NCI-H510A (cell line): Measurements from ENCODE around the gene EEF1A1.
A peak's percentile ranks its signal among the peaks of the same experiment; 100 is the strongest.
"Not testable (repeated sequence)": the region's sequence is repeated elsewhere in the genome, so short reads cannot be mapped to it uniquely, and the experiment has no call there.

Experiments
- DNase-seq: peaks from one replicate; lab custom pipeline; 2025; lab: John Stamatoyannopoulos, UW

The EEF1A1 gene

DNA sequence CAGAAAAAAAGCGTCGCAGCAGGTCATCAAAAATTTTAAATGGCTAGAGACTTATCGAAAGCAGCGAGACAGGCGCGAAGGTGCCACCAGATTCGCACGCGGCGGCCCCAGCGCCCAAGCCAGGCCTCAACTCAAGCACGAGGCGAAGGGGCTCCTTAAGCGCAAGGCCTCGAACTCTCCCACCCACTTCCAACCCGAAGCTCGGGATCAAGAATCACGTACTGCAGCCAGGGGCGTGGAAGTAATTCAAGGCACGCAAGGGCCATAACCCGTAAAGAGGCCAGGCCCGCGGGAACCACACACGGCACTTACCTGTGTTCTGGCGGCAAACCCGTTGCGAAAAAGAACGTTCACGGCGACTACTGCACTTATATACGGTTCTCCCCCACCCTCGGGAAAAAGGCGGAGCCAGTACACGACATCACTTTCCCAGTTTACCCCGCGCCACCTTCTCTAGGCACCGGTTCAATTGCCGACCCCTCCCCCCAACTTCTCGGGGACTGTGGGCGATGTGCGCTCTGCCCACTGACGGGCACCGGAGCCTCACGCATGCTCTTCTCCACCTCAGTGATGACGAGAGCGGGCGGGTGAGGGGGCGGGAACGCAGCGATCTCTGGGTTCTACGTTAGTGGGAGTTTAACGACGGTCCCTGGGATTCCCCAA, at the start of gene EEF1A1:
Gene EEF1A1 (minus strand): TSS at position 345 of the 663 bp plus-strand sequence. CDS start 1,006 bp downstream, outside the sequence.
- DNase-seq = peak; percentile 91

DNA sequence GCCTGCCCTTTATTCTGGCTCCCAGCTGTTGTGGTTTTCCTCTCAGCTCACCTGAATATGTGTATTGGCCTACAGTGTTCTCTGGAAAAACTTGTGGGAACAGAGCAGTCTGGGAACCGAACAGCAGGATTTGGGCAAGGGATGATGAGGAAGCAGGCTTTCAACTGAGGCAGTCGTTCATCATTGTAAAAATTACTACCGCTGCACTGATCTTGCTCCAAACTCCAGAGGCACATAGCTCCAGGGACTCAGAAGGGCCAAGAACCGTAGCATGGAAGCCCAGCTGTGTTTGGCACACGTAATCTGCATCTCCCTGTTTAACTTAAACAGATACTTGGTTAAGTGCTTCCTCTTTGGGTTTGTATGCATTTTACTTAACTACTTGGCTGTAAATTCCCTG, 48.3 kb upstream of the EEF1A1 start:
- DNase-seq = no peak

DNA sequence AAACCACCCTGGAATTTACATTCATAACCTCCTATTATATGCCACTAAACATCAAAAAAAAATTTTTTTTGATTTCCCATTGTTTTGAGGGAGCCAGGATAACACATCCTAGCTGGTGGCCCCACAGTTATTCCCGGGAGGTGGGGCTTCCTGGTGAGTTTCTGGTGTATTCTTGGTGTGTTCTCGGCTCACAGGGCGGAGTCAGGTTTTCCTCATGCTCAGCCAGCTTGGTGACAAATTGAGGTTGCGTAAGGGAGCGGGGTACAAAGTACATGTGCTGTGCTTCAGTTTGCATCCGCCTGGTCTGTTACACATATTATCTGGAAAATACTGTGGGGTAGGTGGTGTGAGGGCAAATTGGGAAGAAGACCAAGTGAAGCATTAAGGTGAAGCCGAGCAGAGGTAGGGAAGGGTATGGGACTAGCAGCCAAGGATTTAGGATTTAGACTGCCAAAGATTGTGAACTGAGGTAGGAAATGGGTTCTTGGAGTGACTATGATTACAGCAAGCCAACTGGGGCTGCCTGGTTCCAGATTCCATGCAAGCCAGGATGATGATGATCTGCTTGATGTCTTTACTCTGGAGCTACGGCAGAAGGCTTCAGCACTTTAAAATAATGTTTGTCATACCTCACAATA, 46.2 kb upstream of the EEF1A1 start:
- DNase-seq = no peak

DNA sequence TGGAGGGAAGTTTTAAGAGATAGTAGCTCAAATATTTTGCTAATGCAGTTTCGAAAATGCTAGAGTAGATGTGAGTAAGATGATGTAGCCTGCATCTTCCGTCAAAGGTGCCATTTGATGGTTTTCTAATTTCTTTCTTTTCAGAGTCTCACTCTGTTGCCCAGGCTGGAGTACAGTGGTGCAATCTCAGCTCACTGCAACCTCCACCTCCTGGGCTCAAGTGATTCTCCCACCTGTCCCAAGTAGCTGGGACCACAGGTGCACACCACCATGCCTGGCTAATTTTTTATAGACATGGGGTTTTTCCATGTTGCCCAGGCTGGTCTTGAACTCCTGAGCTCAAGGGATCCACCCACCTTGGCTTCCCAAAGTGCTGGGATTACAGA, 45.6 kb upstream of the EEF1A1 start:
- DNase-seq = not testable (repeated sequence)

DNA sequence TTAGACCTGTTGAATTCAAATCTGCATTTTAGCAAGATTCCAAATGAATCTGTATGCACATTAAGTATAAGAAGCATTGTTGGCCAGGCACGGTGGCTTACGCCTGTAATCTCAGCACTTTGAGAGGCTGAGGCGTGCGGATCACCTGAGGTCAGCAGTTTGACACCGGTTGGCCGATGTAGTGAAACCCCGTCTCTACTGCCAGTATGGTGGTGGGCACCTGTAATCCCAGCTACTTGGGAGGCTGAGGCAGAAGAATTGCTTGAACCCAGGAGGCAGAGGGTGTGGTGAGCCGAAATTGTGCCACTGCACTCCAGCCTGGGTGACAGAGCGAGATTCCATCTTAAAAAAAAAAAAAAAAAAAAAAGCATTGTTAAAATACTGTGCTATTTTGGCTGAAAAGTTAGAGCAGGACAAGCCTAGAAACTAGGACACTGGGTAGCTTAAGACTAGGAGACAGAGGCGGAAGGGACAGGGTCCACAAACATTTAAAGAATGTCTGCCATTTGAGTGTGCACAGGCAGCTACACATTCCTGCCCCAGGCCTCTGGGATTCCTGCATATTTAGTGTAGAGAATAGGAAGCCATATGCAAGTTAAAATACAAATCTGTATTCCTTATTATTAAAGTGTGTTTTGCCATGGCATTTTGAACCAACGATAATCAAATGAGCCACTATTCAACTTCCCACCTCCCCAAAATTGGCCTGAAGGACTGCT, 45.1 kb upstream of the EEF1A1 start:
- DNase-seq = no peak

DNA sequence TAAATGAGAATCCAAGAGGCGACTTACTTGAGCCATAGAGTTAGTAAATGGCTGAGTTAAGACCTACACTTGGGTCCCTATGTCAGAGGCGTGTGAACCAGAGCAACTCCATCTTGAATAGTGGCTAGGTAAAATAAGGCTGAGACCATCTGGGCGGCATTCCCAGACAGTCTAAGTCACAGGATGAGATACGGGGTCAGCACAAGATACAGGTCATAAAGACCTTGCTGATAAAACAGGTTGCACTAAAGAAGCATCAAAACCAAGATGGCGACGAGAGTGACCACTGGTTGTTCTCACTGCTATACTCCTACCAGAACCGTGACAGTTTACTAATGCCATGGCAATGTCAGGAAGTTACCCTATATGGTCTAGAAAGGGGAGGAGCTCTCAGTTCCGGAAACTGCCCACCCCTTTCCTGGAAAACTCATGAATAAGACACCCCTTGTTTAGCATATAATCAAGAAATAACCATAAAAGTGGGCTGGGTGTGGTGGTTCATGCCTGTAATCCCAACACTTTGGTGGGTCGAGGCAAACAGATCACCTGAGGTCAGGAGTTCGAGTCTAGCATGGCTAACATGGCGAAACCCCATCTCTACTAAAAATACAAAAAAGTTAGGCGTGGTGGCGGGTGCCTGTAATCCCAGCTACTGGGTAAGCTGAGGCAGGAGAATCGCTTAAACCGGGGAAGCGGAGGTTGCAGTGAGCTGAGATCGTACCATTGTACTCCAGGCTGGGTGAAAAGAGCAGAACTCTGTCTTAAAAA, 43.9 kb upstream of the EEF1A1 start:
- no peak for DNase-seq

DNA sequence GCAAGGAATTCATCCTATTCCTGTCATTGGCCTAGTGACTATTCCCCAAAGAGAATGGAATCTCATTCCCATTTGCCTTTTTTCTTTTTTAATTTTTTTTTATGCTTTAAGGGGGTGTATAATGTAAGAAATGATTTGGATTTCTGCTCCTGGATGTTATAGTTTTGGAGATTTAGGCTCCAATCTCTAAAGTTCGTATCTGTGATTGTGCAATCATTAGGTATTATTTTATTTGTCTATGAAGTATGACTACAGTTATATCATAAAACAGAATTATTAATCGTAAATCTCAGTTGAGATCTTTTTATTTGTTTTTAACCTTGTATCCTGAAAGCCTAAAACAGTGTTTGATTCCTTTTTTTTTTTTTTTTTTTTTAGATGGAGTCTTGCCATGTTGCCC, 41.7 kb upstream of the EEF1A1 start:
- DNase-seq = no peak

DNA sequence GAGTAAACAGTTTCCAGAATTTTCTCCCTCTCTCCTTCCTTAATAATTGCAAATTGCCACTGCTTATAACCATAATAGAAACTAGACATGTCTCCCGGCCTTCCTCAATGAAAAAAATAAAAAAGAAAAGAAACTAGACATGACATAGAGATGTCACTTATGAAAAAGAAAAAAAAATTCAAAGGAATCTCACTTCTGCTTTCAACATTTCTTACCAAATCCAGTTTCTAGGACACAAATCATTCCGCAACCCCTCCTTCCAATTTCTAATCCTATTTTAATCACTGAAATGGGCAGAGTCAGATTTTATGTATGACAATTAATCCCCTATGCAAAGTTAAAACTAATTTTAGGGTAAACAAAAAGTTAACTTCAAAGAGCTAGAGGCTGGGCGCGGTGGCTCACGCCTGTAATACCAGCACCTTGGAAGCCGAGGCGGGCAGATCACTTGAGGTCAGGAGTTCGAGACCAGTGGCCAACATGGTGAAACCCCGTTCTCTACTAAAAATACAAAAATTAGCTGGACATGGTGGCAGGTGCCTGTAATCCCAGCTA, 40.1 kb upstream of the EEF1A1 start:
- no peak for DNase-seq

DNA sequence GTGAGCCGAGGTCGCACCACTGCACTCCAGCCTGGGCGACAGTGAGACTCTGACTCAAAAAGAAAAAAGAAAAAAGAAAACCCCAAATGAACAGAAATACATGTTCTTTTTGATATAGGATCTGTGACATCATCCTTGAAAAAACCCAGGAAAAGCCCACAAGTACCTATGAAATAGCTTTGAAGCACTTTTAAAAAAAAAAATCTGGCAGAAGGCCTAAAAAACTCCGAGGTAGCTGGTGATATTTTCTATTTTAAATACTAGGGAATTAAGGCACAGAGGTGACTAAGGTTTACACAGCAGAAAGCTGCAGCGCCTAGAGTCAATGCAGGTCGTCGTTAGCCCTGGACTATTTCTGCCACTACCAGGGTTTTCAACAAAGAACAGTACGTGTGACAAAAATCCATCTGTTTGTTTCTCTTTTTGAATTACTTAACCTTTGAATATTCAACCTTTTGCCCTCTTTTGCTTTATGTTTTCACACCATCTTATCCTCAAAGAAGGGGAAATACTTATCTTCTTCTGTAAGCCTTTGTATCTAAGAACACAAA, 39.4 kb upstream of the EEF1A1 start:
- no peak for DNase-seq

DNA sequence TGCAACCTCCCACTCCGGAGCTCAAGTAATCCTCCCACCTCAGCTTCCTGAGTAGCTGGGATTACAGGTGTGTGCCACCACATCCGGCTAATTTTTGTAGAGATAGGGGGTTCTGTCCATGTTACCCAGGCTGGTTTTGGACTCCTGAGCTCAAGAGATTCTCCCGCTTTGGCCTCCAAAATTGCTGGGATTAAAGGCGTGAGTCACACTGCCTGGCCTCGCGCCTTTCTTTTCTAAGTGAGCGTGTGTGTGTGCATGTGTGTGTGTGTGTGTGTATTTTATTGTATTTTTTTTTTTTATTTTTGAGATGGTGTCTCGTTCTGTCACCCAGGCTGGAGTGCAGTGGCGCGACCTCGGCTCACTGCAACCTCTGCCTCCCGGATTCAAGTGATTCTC, 38.6 kb upstream of the EEF1A1 start:
- DNase-seq = not testable (repeated sequence)

DNA sequence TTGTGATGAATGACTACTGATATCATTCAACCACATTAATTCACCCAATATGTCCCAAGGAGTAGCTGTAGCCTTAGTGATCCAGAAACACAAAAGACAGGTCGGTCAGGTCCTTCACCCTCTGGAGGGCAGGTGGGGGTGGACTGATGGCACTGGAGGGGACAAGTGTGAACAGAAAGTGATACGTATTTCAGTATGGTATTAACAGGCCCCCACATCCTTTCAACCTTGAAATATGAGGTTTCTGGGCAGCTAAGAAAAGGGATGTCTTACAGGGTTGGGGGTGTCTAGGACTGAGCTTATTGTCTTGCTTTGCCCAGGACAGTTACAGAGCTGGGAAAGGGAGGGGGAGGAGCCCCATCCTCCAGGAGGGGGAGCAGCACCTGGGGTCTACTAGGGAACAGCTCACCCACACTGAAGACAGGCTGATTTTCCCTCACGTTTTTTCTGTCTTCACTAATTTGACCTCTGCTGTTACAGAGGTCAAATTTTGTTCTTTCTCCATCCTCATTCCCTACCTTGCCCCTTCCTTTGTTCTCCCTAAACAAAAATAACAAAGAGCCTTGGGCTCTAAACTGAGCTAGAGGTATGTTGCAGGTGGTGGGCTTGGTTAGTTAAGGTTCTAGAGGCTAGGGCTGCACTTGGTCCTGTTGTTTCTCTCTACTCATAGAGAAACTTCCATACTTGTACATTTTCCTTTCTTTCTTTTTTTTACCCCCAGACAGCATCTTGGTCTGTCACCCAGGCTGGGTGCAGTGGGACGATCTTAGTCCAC, 38.0 kb upstream of the EEF1A1 start:
- DNase-seq = no peak

DNA sequence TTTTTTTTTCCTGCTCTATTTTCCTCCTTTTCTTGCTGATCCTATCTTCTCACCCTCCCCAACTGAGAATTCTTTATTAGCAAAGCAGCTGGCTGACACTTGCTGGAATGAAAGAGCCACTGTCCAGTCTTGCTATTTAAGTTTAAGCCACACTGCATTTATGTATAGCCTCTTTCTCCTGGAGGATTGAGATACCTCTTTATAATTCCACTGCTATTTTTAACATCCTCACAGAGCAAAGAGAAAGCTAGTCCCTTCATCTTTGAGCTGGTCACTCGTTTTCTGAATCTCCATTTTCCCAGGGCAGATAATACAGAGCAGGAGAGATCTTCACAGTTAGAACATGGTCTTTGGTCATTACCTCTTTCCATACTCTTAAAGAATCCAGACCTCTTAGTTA, 36.0 kb upstream of the EEF1A1 start:
- DNase-seq = no peak

DNA sequence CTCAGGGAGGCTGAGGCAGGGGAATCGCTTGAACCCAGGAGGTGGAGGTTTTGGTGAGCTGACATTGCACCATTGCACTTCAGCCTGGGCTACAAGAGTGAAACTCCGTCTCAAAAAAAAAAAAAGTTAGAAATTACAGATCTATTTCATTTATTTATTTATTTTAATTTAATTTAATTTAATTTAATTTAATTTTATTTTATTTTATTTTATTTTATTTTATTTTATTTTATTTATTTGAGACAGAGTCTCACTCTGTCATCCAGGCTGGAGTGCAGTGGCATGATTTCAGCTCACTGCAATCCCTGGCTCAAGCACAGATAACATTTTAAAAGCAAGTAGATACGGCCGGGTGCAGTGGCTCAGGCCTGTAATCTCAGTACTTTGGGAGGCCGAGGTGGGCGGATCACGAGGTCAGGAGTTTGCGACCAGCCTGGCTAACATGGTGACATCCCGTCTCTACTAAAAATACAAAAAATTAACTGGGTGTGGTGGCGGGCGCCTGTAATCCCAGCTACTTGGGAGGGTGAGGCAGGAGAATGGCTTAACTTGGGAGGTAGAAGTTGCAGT, 34.6 kb upstream of the EEF1A1 start:
- not testable (repeated sequence) for DNase-seq

DNA sequence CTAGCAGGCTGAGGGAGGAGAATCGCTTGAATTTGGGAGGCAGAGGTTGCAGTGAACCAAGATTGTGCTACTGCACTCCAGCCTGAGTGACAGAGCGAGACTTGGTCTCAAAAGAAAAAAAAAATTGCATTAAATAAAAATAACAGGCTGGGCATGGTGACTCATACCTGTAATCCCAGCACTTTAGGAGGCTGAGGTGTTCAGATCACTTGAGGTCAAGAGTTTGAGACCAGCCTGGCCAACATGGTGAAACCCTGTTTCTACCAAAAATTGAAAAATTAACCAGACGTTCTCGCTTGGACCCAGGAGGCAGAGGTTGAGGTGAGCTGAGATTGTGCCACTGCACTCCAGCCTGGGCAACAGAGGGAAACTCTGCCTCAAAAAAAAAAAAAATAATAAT, 30.3 kb upstream of the EEF1A1 start:
- DNase-seq = not testable (repeated sequence)

DNA sequence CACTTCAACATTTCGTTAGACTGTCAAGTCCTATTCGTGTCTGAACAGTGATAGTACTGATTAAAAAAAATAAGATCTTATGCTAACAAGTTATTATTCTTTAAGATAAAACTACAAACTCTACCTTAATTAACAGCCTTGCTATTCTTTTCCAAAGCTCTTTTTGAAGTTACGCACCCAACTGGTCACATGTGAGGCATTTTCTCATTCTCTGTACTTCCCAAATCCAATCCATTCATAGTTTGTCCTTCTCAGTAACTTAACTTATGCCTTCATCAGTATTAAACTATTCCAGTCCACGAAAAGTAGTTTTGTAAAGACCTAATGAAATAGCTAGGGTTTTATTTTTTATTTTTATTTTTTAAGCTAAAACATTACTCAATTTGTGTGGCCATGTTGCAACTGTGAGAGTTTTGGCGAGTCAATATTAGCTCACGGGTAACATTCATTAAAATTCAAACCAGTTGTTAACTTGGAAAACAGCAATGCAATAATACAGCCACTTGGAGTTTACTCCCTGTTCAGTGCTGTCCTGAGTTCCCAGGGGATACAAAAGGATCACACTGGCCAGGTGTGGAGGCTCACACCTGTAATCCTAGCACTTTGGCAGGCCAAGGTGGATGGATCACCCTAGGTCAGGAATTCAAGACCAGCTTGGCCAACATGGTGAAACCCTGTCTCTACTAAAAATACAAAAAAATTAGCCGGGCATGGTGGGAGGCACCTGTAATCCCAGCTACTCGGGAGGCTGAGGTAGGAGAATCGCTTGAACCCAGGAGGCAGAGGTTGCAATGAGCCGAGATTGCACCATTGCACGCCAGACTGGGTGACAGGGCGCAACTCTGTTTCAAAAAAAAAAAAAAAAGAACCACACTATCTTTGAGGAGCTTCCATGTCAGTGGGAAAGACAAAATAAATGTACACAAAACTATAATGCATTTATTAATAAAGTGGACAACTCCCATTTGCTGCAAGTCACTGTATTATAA, 27.9 kb upstream of the EEF1A1 start:
- DNase-seq = no peak

DNA sequence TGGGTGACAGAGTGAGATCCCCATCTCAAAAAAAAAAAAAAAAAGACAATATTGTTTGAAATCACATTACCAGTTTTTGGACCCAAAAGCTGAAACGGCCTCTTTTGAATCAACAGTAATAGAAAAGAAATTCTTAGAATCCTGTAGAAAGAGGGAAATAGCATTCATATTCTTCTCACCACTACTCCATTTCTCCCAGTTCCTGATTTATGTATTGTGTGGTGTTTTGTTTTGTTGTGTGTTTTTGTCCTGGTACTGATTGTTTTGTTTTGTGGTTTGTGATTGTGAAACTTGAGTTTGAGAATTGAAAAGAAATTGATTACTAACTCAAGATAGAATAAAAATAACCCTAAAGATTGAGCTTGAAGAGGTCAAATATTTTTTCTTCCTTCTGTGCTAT, 26.2 kb upstream of the EEF1A1 start:
- DNase-seq = no peak

DNA sequence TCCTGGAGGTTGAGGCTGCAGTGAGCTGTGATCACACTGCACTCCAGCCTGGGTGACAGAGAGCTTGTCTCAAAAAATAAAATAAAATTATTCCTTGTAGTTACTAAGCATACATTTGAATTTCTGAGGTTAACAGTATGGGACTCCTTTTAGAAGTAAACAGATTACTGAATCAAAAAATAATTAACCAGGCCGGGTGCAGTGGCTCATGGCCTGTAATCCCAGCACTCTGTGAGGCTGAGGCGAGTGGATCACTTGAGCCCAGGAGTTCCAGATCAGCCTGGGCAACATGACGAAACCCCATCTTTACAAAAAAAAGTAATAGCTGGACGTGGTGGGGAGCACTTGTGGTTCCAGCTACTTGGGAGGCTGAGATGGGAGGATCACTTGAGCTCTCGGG, 22.1 kb upstream of the EEF1A1 start:
- DNase-seq = no peak

DNA sequence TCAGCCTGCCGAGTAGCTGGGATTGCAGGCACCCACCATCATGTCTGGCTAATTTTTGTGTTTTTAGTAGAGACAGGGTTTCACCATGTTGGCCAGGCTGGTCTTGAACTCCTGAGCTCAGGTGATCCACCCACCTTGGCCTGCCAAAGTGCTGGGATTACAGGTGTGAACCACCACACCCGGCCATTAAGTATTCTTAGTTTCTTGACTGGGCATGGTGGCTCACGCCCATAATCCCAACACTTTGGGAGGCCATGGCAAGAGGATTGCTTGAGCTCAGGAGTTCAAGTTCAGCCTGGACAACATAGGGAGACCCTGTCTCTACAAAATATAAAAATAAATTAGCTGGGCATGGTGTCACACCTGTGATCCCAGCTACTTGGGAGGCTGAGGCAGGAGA, 21.6 kb upstream of the EEF1A1 start:
- not testable (repeated sequence) for DNase-seq

DNA sequence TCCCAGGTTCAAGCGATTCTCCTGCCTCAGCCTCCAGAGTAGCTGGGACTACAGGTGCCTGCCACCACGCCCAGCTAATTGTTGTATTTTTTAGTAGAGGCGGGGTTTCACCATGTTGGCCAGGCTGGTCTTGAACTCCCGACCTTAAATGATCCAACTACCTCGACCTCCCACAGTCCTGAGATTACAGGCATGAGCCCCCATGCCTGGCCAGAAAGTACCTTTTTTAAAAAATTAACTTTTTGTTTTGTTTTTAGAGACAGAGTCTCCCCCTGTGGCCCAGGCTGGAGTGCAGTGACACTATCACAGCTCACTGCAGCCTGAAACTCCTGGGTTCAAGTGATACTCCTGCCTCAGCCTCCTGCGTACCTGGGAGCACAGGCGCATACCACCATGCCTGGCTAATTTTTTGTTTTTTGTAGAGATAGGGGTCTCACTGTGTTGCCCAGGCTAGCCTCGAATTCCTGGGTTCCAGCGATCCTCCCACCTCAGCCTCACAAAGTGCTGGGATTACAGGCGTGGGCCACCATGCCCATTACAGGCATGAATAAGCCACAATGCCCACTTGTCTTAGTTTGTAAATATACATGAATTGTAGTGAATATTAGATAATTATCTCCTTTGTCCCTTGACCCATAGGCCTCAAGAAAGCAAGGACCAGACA, 17.4 kb upstream of the EEF1A1 start:
- DNase-seq = no peak
